Measurements from ENCODE around the gene TBC1D22A. TPM values are rescaled to one million over a fixed set of nuclear protein-coding genes. Genes with fewer than 3 reads are reported as not detected.

TBC1D22A gene
- total and polyA plus RNA-seq, 2 experiments from 2014 or later = 16.6 to 18.5 TPM

- Histone ChIP-seq H3K27me3 (no peaks in the 10 kb centered on the region), H3K27ac (no peak overlapping the region), H3K36me3 (no peaks in the 10 kb centered on the region), H3K4me1 (ENCODE audit: low read depth) (no peaks in the 10 kb centered on the region), H3K9me3 (ENCODE audit: low read depth) (no peaks in the 10 kb centered on the region), H3K4me3 (no peak overlapping the region)
- TF ChIP-seq CTCF (IDR thresholded peaks at IDR 0.05; ENCODE audit: low read depth, low read length) = no peak
- peak in 1 of 2 donors; percentile 88 for DNase-seq (ENCODE audit: low read depth in 1 of 2, low spot score in 1 of 2)
Measured at GRCh38 chr22:47065756-47066615, 303.5 kb downstream of the TBC1D22A start.

GRCh38 chr22:47066616-47066905 is 304.1 kb downstream of the TBC1D22A start:
- Histone ChIP-seq H3K27ac (no peak overlapping the region), H3K27me3 (no peaks in the 10 kb centered on the region), H3K9me3 (ENCODE audit: low read depth) (no peaks in the 10 kb centered on the region), H3K4me3 (no peak overlapping the region), H3K36me3 (no peaks in the 10 kb centered on the region), H3K4me1 (ENCODE audit: low read depth) (no peaks in the 10 kb centered on the region)
- no peak for TF ChIP-seq CTCF (IDR thresholded peaks at IDR 0.05; ENCODE audit: low read depth, low read length)
- DNase-seq (ENCODE audit: low read depth in 1 of 2, low spot score in 1 of 2) = no peak

- no peak for DNase-seq (ENCODE audit: low read depth in 1 of 2, low spot score in 1 of 2)
- no peaks in the 10 kb centered on the region for H3K27me3 ChIP-seq
- no peak for TF ChIP-seq CTCF (IDR thresholded peaks at IDR 0.05; ENCODE audit: low read depth, low read length)
- H3K4me1 ChIP-seq (ENCODE audit: low read depth) = no peaks in the 10 kb centered on the region
- H3K36me3 ChIP-seq = no peaks in the 10 kb centered on the region
- H3K4me3 ChIP-seq = no peak overlapping the region
- H3K27ac ChIP-seq = no peak overlapping the region
- no peaks in the 10 kb centered on the region for H3K9me3 ChIP-seq (ENCODE audit: low read depth)
Measured at GRCh38 chr22:47067321-47067890, 305.0 kb downstream of the TBC1D22A start.

GRCh38 chr22:47067911-47068625 is 305.6 kb downstream of the TBC1D22A start:
- Histone ChIP-seq H3K27me3 (no peaks in the 10 kb centered on the region), H3K4me1 (ENCODE audit: low read depth) (no peaks in the 10 kb centered on the region), H3K4me3 (no peak overlapping the region), H3K36me3 (no peaks in the 10 kb centered on the region), H3K27ac (no peak overlapping the region), H3K9me3 (ENCODE audit: low read depth) (no peaks in the 10 kb centered on the region)
- no peak for TF ChIP-seq CTCF (IDR thresholded peaks at IDR 0.05; ENCODE audit: low read depth, low read length)
- no peak for DNase-seq (ENCODE audit: low read depth in 1 of 2, low spot score in 1 of 2)

- TF ChIP-seq CTCF (IDR thresholded peaks at IDR 0.05; ENCODE audit: low read depth, low read length) = no peak
- Histone ChIP-seq H3K27ac (no peak overlapping the region), H3K4me1 (ENCODE audit: low read depth) (no peaks in the 10 kb centered on the region), H3K4me3 (no peak overlapping the region), H3K36me3 (no peaks in the 10 kb centered on the region), H3K9me3 (ENCODE audit: low read depth) (no peaks in the 10 kb centered on the region), H3K27me3 (no peaks in the 10 kb centered on the region)
- no peak for DNase-seq (ENCODE audit: low read depth in 1 of 2, low spot score in 1 of 2)
Measured at GRCh38 chr22:47068626-47068996, 306.2 kb downstream of the TBC1D22A start.

Data from cardiac muscle cell (in vitro differentiated cells and primary cell).